Right ventricle myocardium superior (tissue), 1 donor: Measurements from ENCODE around the gene ARL11. TPM values are rescaled to one million over a fixed set of nuclear protein-coding genes. Genes with fewer than 3 reads are reported as not detected.

Source experiments
- ATAC-seq: fragments of 200-7000 bp; cut with Tn5 transposase; one replicate; pipeline ENCODE4 v1.9.1; 2020; ENCODE audit warnings: mild to moderate bottlenecking; ENCODE audit not compliant: poor library complexity
- DNase-seq: peaks from one replicate; pipeline ENCODE4 v3.0.0-alpha.2; 2020
- intact Hi-C: fragments of 100-400 bp; cut with DNase I; formaldehyde crosslinking; loops from one replicate; pipeline ENCODE4 v1.11.2; 2022
- total RNA-seq: library from RNA; stranded (reverse); fragmentation: NEBNext Ultra II Directional; extraction: Animal tissue kit (Norgen Biotek cat#: 25700); gene quantifications from one replicate; pipeline ENCODE4 v1.2.1, GENCODE V29; 2021
- donor health status: DM: no; HTN: yes; CAD: no; lungs with severe emphysema.

The ARL11 gene
- total RNA-seq, 1 donor from 2014 or later: 0.38 TPM

- no peak for DNase-seq
- no peak for ATAC-seq
- intact Hi-C loops: no loop called here
Measured at GRCh38 chr13:49638744-49639072, 10.4 kb downstream of the ARL11 start.

DNA sequence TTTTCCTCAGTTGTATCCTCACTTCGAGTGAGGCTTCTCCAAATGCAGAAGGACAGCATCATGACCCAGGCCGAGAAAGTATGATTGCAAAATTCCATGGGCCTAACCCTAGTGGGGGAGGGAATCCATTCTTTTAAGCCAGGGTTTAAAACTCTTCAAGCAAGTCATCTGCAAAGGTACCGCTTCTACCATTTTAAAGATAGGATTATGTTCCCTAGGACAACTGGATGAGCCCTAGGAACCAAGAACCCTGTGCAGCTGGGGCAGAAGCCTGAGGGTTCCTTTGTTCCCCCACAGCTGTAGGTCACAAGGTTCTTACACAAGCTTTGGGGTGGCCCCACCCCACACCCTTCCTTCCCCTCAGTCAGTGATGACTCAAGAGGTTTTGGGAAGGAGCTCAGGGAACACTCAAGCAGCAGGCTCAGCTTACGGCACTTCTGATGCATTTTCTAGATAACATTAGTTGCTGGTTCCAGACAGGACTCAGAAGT, 13.5 kb downstream of the ARL11 start:
- intact Hi-C loops: no loop called here
- DNase-seq (peak; percentile 66), ATAC-seq (peak; percentile 80)

- intact Hi-C loops: no loop called here
- peak; percentile 60 for ATAC-seq
- no peak for DNase-seq
Measured at GRCh38 chr13:49643035-49643646, 14.8 kb downstream of the ARL11 start.

DNA sequence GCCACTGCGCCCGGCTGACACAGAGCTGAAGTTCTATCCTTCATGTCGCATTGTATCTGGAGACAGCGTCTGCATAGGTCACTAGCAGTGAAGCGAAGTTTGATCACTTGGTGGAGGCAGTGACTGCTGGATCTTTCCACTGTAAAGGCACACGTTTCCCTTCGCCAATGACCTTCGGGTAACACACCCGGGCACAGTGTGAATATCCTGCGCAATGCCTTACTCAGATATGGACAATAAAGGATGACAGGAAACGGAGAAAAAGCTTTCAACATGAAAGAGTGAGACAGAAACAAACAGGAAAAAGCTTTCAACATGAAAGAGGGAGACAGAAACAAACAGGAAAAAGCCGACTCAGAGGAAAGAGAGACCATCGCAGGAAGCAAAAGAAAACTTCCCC, 17.1 kb downstream of the ARL11 start:
- ATAC-seq: no peak
- intact Hi-C loops: no loop called here

GRCh38 chr13:49646688-49647087, 18.4 kb downstream of the ARL11 start:
- intact Hi-C loops: no loop called here
- ATAC-seq (no peak), DNase-seq (no peak)

More for the DNA sequence above, 17.1 kb downstream of the ARL11 start:
- DNase-seq: no peak

- peak; percentile 63 for ATAC-seq
Measured at GRCh38 chr13:49649244-49649962, 21.1 kb downstream of the ARL11 start.

DNA sequence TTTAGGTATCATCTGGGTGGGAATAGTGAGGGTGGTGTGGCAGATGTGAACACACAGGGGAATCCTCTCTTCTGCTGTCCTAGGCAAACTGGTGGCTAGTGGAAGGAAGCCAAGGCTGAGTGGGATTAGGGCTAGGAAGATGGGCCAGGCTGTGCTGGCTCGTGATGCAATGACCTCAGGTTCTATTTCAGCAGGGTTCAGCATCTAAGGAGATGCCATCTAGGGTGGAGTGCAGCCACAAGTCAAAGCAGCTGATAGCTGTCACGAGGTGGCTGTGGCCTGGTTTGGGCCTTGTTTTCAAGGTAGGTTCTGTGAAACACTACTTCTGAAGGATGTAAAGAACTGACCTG, 21.6 kb downstream of the ARL11 start:
- intact Hi-C loops: loop anchor here (5.0 kb wide), 1 partner anchor 197 kb away; no protein-coding TSS in a partner anchor
- ATAC-seq (no peak), DNase-seq (no peak)

More at GRCh38 chr13:49649244-49649962, 21.1 kb downstream of the ARL11 start:
- intact Hi-C loops: no loop called here
- DNase-seq: no peak

- DNase-seq (no peak), ATAC-seq (no peak)
- intact Hi-C loops: loop anchor here (5.0 kb wide), 1 partner anchor 196 kb away; no protein-coding TSS in a partner anchor
Measured at GRCh38 chr13:49651570-49652354, 23.5 kb downstream of the ARL11 start.

GRCh38 chr13:49652355-49653305, 24.3 kb downstream of the ARL11 start:
- intact Hi-C loops: loop anchor here (5.0 kb wide), 1 partner anchor 195 kb away; no protein-coding TSS in a partner anchor

GRCh38 chr13:49653478-49653877, 25.2 kb downstream of the ARL11 start:
- ATAC-seq: no peak
- DNase-seq: no peak
- intact Hi-C loops: loop anchor here (5.0 kb wide), 1 partner anchor 194 kb away; no protein-coding TSS in a partner anchor

More at GRCh38 chr13:49652355-49653305, 24.3 kb downstream of the ARL11 start:
- DNase-seq (no peak), ATAC-seq (peak; percentile 64)

DNA sequence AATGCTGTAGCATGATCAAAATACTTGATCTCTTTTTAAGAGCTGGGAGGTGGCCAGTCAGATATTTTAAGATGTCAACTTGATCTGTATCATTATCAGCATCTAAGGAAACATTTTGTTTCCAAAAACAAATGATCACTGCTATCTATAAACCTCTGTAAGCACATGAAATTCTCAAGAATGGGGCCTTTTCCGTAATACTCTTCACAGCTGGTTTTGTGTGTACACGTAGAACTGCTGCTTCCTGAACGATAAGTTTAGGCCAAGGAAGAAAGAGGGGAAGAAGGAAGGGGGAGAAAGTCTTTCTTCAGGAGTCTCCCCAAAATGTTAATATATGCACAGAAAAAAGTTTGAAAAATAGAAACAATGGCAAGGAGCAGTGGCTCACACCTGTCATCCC, 25.7 kb downstream of the ARL11 start:
- ATAC-seq (no peak), DNase-seq (no peak)
- intact Hi-C loops: loop anchor here (5.0 kb wide), 1 partner anchor 193 kb away; no protein-coding TSS in a partner anchor

DNA sequence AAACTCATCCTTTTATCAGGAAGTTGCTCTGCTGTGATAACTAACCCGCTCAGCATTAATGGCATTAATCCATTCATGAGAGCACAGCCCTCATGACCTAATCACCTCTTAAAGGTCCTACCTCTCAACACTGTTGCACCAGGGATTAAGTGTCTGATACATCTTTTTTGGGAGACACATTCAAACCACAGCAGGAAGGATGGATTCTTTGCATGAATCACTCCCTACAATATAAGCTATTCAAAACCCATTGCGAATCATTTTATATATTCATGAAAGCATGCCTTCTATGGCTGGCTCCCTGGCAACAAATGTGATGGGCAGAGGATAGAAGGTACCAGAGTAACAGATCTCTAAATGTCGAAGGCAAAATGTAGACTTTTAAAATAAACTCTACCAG, 27.6 kb downstream of the ARL11 start:
- intact Hi-C loops: no loop called here
- no peak for ATAC-seq
- DNase-seq: no peak

DNA sequence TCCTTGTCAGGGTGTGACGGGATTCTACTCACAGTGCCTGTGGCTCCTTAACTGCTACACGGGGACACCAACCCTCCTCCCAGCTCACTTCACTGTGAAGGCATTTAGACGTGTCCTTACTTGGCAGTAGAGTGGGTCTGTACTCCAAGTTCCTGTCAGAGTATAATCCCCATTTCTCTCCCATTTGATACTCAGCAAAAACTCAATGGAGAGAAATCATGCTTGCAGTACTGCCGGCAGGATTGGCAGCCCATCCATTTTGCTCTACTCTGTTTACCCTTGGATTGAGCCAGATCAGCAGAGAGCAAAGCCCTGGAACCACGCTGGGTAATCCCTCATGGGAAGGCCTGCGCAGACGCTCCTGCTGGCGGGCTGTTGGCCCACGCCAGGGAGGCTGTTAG, 28.9 kb downstream of the ARL11 start:
- intact Hi-C loops: no loop called here
- no peak for DNase-seq
- no peak for ATAC-seq

DNA sequence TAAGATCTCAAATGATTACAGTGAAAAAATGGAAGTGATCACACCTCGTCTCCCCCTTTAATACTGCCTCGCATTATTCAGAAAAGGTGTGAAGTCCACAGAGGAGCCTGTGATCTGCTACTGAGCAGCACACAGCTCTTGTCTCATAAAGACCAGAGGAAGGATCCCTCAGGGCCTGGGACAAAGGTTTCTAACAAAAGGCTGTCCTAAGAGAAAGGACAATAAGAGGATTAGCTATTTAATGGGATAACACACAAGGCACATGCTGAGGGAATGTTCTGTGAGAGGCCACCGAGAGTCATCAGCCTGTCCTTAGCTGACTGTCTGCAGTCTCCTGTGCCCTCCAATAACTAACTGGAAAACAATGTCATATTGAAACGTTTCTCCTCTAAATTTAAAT, 36.3 kb downstream of the ARL11 start:
- no peak for ATAC-seq
- intact Hi-C loops: loop anchor here (5.0 kb wide), 1 partner anchor 183 kb away; no protein-coding TSS in a partner anchor
- DNase-seq: no peak

DNA sequence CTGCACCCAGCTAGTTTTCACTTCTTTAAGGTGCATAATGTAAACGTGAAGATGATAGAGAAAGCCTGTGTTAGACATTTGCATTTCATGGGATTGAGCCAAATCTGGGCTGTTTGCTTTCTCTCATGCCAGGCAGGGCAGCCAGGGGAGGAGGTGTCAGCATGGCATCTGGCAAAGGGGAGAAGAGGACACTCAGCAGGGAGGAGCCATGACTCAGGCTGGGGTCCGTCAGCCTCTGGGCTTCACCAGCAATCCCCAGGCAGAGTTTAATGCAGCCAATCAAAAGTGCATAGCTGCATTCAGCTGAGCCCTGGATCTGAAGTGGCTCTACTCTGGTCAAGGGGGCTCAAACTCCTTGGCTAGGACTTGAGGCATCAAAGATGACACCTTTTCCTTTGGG, 39.5 kb downstream of the ARL11 start:
- DNase-seq: no peak
- ATAC-seq: no peak
- intact Hi-C loops: loop anchor here (5.0 kb wide), 1 partner anchor 180 kb away; no protein-coding TSS in a partner anchor

- DNase-seq (no peak), ATAC-seq (peak; percentile 85)
- intact Hi-C loops: loop anchor here (5.0 kb wide), 1 partner anchor 177 kb away; no protein-coding TSS in a partner anchor
Measured at GRCh38 chr13:49669735-49670309, 41.5 kb downstream of the ARL11 start.

- no peak for ATAC-seq
- DNase-seq: no peak
- intact Hi-C loops: no loop called here
Measured at GRCh38 chr13:49670828-49671227, 42.5 kb downstream of the ARL11 start.
